Cardiac fibroblast (primary cell): ENCODE data around the gene SLC51A.
"Not testable (repeated sequence)": the region's sequence is repeated elsewhere in the genome, so short reads cannot be mapped to it uniquely, and the experiment has no call there.

Experiments used
- DNase-seq, 2 donors: peaks; one replicate each; pipeline versions ENCODE4 v3.0.0 to v3.0.0-alpha.2; 2010; ENCODE audit warnings: low read depth in 2 of 2
- H3K4me3 ChIP-seq, 2 donors: replicated peaks in 1 of 2; 1 replicate in 1 of 2; 2 replicates in 1 of 2; pipeline ENCODE4 v1.5.1; 2011; ENCODE audit warnings: low read depth in 2 of 2, low read length in 2 of 2, mild to moderate bottlenecking in 2 of 2, moderate library complexity in 1 of 2
- CTCF ChIP-seq: IDR thresholded peaks from one replicate; pipeline ENCODE4 v1.5.1; 2011; ENCODE audit warnings: low read depth, mild to moderate bottlenecking, low read length, inconsistent platforms

SLC51A gene

GRCh38 chr3:196208942-196209695 is 7.2 kb upstream of the SLC51A start:
- no peak for TF ChIP-seq CTCF
- no peak overlapping the region for H3K4me3 ChIP-seq
- no peak for DNase-seq

- H3K4me3 ChIP-seq, DNase-seq: not testable (repeated sequence)
Observed at GRCh38 chr3:196209944-196210672, 6.2 kb upstream of the SLC51A start.

- no peak for DNase-seq
- H3K4me3 ChIP-seq = no peak within 1 kb of the TSS
- no peak for TF ChIP-seq CTCF
Observed at GRCh38 chr3:196210673-196211556, 5.4 kb upstream of the SLC51A start, which contains the start of gene ZDHHC19. ZDHHC19 (minus strand) TSS chr3:196211400; CDS start chr3:196211315, 85 bp downstream.

- no peak overlapping the region for H3K4me3 ChIP-seq
- no peak for DNase-seq
Observed at GRCh38 chr3:196214783-196215441, 1.4 kb upstream of the SLC51A start.

GRCh38 chr3:196215493-196216020 is 777 bp upstream of the SLC51A start:
- H3K4me3 ChIP-seq = no peak overlapping the region
- no peak for TF ChIP-seq CTCF
- no peak for DNase-seq

More at GRCh38 chr3:196214783-196215441, 1.4 kb upstream of the SLC51A start:
- TF ChIP-seq CTCF = no peak

- no peak for TF ChIP-seq CTCF
- no peak for DNase-seq
- H3K4me3 ChIP-seq = no peak overlapping the region
Observed at GRCh38 chr3:196216681-196217211, 412 bp downstream of the SLC51A start.
